Gastrocnemius medialis (tissue), 4 donors: ENCODE results near the gene PTBP2. TPM values are rescaled to one million over a fixed set of nuclear protein-coding genes. Genes with fewer than 3 reads are reported as not detected.

ENCODE experiments used
- ATAC-seq, 2 donors: fragments of 150-250 bp; one replicate each; pipeline ENCODE4 v1.9.1; 2016
- DNase-seq, 2 donors: peaks; one replicate each; pipeline ENCODE4 v3.0.0-alpha.2; 2019
- H3K27ac ChIP-seq, 4 donors: fragments of 200-600 bp; sonication (generic); 1 replicate in 1 of 4; 2 replicates in 3 of 4; pipeline ENCODE4 v1.5.1; 2016 to 2018; ENCODE audit warnings: mild to moderate bottlenecking in 2 of 4, moderate library complexity in 1 of 4
- H3K27me3 ChIP-seq, 3 donors: fragments of 200-600 bp; sonication (generic) in 2 of 3; 1 replicate in 1 of 3; 2 replicates in 2 of 3; pipeline versions ENCODE4 v1.5.1 to v1.6.0; 2016 to 2019; ENCODE audit warnings: mild to moderate bottlenecking in 1 of 3, moderate library complexity in 1 of 3
- H3K36me3 ChIP-seq, 2 donors: fragments of 200-600 bp; sonication (generic) in 1 of 2; one replicate each; pipeline ENCODE4 v1.5.1; 2017 to 2018
- H3K4me1 ChIP-seq, 2 donors: fragments of 200-600 bp; sonication (generic) in 1 of 2; one replicate each; pipeline ENCODE4 v1.5.1; 2016 to 2017; ENCODE audit warnings: mild to moderate bottlenecking in 2 of 2
- H3K4me3 ChIP-seq, 4 donors: fragments of 200-600 bp; sonication (generic) in 3 of 4; 1 replicate in 1 of 4; 2 replicates in 3 of 4; pipeline ENCODE4 v1.5.1; 2016 to 2019; ENCODE audit warnings: mild to moderate bottlenecking in 2 of 4
- H3K9me3 ChIP-seq, 3 donors: fragments of 200-600 bp; sonication (generic) in 2 of 3; 1 replicate in 1 of 3; 2 replicates in 2 of 3; pipeline ENCODE4 v1.5.1; 2016 to 2019
- CTCF ChIP-seq, 5 experiments: fragments of 450-650 bp in 3 of 5; fragments of 200-600 bp in 2 of 5; sonication (generic) in 2 of 5; IDR thresholded peaks in 4 of 5; conservative IDR thresholded peaks in 1 of 5; 1 replicate in 4 of 5; 2 replicates in 1 of 5; pipeline ENCODE4 v1.5.1; 2016 to 2019; ENCODE audit warnings: antibody characterized with exemption in 5 of 5, mild to moderate bottlenecking in 3 of 5, moderate library complexity in 3 of 5
- POLR2A ChIP-seq, 2 donors: fragments of 450-650 bp; IDR thresholded peaks; one replicate each; pipeline ENCODE4 v1.6.1; 2017; ENCODE audit warnings: antibody characterized with exemption in 2 of 2, mild to moderate bottlenecking in 2 of 2, moderate library complexity in 2 of 2
- in situ Hi-C, 4 donors: fragments of 200-750 bp; cut with MboI; loops; one replicate each; pipeline versions ENCODE4 v1.15.0 to v1.8.0; 2017; ENCODE audit warnings: low sequenced_read_pairs in 4 of 4
- intact Hi-C: fragments of 100-400 bp; cut with DNase I; formaldehyde crosslinking; loops from one replicate; pipeline ENCODE4 v1.15.1; 2023; ENCODE audit warnings: low total_unique reads
- total RNA-seq, 4 donors: library from RNA; depleted of rRNA; stranded (reverse); fragments of >200 nt; gene quantifications; one replicate each; pipeline versions ENCODE4 v1.1.0 to v1.2.3, GENCODE V29; 2016

Gene PTBP2
- total RNA-seq, 4 donors from 2014 or later: 21.4 to 33.0 (median 26.5) TPM

GRCh38 chr1:96815914-96816313, 94.3 kb downstream of the PTBP2 start:
- H3K36me3 ChIP-seq: peaks cover 0 to 37% of the 10 kb centered on the region in 2 donors
- no peak overlapping the region for H3K27ac ChIP-seq
- DNase-seq: no peak
- in situ Hi-C loops: no loop called here
- intact Hi-C loops: no loop called here
- H3K4me1 ChIP-seq: no peaks in the 10 kb centered on the region
- no peak for ATAC-seq
- TF ChIP-seq POLR2A (IDR thresholded peaks at IDR 0.05) (no peak), CTCF (IDR thresholded peaks at IDR 0.05 in 4 of 5, conservative IDR thresholded peaks at IDR 0.05 in 1 of 5) (no peak)
- no peaks in the 10 kb centered on the region for H3K27me3 ChIP-seq
- no peak overlapping the region for H3K4me3 ChIP-seq
- H3K9me3 ChIP-seq: no peaks in the 10 kb centered on the region

- intact Hi-C loops: no loop called here
- in situ Hi-C loops: no loop called here
- H3K9me3 ChIP-seq: no peaks in the 10 kb centered on the region
- H3K27me3 ChIP-seq: no peaks in the 10 kb centered on the region
- DNase-seq (no peak), ATAC-seq (no peak)
- TF ChIP-seq POLR2A (IDR thresholded peaks at IDR 0.05): no peak
- TF ChIP-seq CTCF (IDR thresholded peaks at IDR 0.05 in 4 of 5, conservative IDR thresholded peaks at IDR 0.05 in 1 of 5): no peak
- H3K27ac ChIP-seq: no peak overlapping the region
- no peaks in the 10 kb centered on the region for H3K36me3 ChIP-seq
- H3K4me1 ChIP-seq: no peaks in the 10 kb centered on the region
- no peak overlapping the region for H3K4me3 ChIP-seq
Measured at GRCh38 chr1:96820107-96820506, 98.5 kb downstream of the PTBP2 start.

- intact Hi-C loops (no loop called here), in situ Hi-C loops (no loop called here)
- ATAC-seq (no peak), DNase-seq (no peak)
- TF ChIP-seq CTCF (IDR thresholded peaks at IDR 0.05 in 4 of 5, conservative IDR thresholded peaks at IDR 0.05 in 1 of 5): no peak
- no peak for TF ChIP-seq POLR2A (IDR thresholded peaks at IDR 0.05)
- Histone ChIP-seq H3K27ac (no peak overlapping the region), H3K9me3 (no peaks in the 10 kb centered on the region), H3K27me3 (no peaks in the 10 kb centered on the region), H3K4me3 (no peak overlapping the region), H3K36me3 (no peaks in the 10 kb centered on the region), H3K4me1 (no peaks in the 10 kb centered on the region)
Measured at GRCh38 chr1:96820671-96821070, 99.1 kb downstream of the PTBP2 start.

- in situ Hi-C loops: no loop called here
- Histone ChIP-seq H3K36me3 (no peaks in the 10 kb centered on the region), H3K4me1 (no peaks in the 10 kb centered on the region), H3K4me3 (no peak overlapping the region), H3K27ac (no peak overlapping the region), H3K27me3 (no peaks in the 10 kb centered on the region), H3K9me3 (no peaks in the 10 kb centered on the region)
- DNase-seq (no peak), ATAC-seq (no peak)
- TF ChIP-seq CTCF (IDR thresholded peaks at IDR 0.05 in 4 of 5, conservative IDR thresholded peaks at IDR 0.05 in 1 of 5): no peak
- TF ChIP-seq POLR2A (IDR thresholded peaks at IDR 0.05): no peak
- intact Hi-C loops: no loop called here
Measured at GRCh38 chr1:96825231-96825630, 103.6 kb downstream of the PTBP2 start.

- no peaks in the 10 kb centered on the region for H3K36me3 ChIP-seq
- H3K27me3 ChIP-seq: no peaks in the 10 kb centered on the region
- H3K4me1 ChIP-seq: no peaks in the 10 kb centered on the region
- intact Hi-C loops (no loop called here), in situ Hi-C loops (no loop called here)
- TF ChIP-seq POLR2A (IDR thresholded peaks at IDR 0.05): no peak
- TF ChIP-seq CTCF (IDR thresholded peaks at IDR 0.05 in 4 of 5, conservative IDR thresholded peaks at IDR 0.05 in 1 of 5): no peak
- no peak overlapping the region for H3K4me3 ChIP-seq
- H3K9me3 ChIP-seq: no peaks in the 10 kb centered on the region
- no peak overlapping the region for H3K27ac ChIP-seq
- DNase-seq: no peak
- no peak for ATAC-seq
Measured at GRCh38 chr1:96825950-96826576, 104.5 kb downstream of the PTBP2 start.
